HG03103 (cell line): ENCODE results near the gene VSTM1.
A peak's percentile ranks its signal among the peaks of the same experiment; 100 is the strongest.
"Not testable (repeated sequence)": the region's sequence is repeated elsewhere in the genome, so short reads cannot be mapped to it uniquely, and the experiment has no call there.

Source experiments
- ATAC-seq: cut with Tn5 transposase; IDR thresholded peaks from one replicate; pipeline ENCODE4 v1.9.1; 2021; ENCODE audit warnings: low read depth; ENCODE audit not compliant: unreplicated experiment

Gene VSTM1

GRCh38 chr19:54063350-54064116 lies at the start of gene VSTM1:
TSS of gene VSTM1 (minus strand) at chr19:54063897. CDS start at chr19:54063777, 120 bp downstream.
- no peak for ATAC-seq

DNA sequence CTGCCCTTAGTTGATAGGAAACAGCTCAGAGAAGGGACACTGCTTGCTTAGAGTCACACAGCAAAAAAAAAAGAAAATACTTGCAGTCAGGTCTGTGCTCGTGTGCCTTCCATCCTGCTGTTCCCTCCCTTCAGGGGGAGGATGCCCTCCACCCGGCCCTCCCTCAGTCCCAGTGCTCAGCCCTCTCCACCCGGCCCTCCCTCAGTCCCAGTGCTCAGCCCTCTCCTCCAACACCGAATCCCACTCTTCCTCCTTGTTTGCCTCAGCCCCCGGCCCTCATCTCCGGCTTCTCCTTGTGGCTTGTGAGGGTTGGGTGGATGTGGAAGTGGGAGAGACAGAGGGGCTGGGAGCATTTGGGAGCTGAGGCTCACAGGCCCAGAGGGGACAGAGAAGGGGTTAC lies 46.0 kb upstream of the VSTM1 start:
- ATAC-seq: no peak

DNA sequence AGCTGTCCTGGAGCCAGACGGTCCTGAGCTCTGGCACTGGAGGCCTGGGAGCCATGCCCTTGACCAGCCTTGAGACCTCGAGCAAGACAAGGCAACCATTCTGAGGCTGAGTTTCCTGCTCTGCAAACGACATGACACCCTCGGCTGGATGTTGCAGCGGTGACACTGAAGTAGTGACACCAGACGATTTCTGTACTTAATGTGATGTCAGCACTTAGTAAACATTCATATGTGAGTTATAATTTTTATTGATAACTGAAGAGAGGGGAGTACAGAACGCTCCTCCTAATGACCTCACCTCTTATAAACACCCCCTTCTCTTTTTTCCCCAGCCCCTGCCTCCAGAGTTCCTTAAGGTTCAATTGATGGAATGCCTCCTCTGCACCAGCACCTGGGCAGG lies 44.8 kb upstream of the VSTM1 start:
- no peak for ATAC-seq

DNA sequence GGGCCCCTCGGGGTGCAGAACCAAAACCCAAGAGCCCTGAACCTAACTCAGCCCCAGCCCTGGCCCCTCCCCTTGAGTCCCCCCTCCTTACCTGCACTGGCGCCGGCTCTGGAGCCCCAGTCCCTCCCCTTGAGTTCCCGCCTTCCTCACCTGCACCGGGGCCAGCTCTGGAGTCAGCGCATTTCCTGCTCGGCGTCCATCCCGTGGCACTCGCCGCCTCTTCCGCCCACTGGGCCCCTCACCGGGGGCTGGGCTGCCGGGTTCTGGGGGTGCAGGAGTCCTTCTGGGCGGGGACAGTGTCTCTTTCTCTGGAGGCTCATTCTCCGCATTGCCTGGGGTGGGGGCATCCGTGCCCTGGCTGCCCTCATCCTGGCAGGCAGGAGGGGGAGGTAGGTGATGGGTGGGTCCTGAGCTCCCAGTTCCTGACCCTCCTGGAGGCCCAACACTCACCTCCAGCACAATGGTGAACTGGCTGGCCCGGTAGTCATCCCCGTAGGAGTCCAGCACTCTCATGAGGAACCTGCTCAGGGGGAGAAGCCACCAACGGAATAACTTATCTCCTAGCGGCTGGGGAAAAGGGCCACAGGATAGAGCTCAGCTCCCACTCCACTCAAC lies 44.3 kb upstream of the VSTM1 start:
- no peak for ATAC-seq

- no peak for ATAC-seq
These were observed 43.0 kb upstream of the VSTM1 start for GRCh38 chr19:54106716-54107115.

- no peak for ATAC-seq
These were observed 42.1 kb upstream of the VSTM1 start for GRCh38 chr19:54105796-54106195.

DNA sequence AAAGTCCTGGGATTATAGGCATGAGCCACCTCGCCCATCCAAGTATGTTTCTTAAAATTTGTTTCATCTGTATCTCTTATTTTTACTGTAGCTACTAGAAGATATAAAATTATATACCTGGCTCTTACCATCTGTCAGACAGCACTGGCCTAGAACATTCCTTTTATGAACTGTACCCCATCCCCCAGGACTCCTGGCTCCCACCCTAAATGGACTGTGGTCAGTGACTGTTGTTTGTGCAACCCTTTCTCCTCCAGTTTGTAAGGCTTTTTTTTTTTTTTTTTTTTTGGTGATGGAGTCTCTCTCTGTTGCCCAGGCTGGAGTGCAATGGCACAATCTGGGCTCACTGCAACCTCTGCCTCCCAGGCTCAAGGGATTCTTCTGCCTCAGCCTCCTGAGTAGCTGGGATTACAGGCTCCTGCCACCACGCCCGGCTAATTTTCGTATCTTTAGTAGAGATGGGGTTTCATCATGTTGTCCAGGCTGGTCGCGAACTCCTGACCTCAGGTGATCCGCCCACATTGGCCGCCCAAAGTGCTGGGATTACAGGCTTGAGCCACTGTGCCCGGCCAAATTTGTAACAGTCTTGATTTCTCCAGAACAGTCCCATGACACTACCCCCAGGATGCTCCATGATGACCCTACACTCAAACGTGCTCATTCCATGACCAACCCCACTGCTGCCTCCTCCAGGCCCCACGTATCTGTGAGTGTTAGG lies 41.5 kb upstream of the VSTM1 start:
- ATAC-seq: no peak

DNA sequence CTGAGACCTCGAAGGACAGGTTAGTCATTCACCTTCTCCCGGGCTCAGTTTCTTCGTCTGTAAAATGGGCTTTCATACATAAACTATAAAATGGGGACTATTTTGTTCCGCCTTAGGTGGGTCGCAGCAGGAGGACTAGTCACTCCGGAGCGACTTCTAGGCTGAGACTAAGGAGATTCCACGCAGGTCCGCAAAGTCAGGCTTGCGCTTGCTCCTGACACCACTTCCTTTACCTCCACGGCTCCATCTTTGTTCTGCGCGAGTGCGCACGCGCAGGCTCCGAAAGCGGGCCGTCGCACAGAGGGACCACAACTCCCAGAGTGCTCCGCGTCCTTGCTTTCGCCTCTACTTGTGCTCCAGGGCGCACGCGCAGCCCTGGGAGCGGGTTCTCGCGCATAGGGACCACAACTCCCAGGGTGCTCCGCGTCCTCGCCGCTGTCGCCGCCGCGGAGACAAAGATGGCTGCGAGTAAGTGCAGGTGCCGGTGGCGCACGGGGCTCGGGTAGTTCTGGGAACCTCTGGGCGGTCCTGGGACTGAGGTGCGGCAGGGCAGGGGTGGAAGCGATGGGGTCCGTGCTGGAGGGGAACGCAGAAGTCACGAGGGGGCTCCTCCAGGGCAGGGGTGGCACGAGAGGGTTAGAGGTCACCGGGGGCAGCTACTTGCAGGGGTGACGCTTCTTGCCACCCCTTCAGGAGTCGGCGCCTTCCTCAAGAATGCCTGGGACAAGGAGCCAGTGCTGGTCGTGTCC lies 38.9 kb upstream of the VSTM1 start, which contains the start of gene NDUFA3:
Gene NDUFA3 (plus strand): TSS at position 435 of the 749 bp plus-strand sequence. CDS start 24 bp downstream, at position 459.
- peak; percentile 91 for ATAC-seq

DNA sequence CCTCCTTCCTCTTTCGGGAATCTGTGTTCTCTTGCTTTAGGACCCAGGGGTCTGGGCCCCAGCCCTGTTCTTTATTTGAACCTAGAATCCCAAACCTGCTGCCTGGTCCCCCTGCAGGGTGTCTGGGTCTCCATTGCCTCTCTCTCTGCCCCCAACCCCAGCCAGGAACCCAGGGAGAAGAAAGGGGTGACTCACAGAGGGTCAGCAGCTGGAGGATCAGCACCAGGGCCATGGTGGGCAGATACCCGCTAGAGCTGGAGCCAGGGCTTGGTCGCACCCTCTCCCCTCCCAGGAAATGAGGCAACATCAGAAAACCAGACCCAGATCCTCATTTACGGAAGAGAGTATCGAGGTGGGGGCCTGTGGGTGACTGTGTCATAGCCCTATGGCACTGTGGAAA lies 36.9 kb upstream of the VSTM1 start, which contains the start of gene OSCAR:
Gene OSCAR (minus strand): TSS at position 243 of the 400 bp plus-strand sequence. CDS start 11 bp downstream, at position 232.
- ATAC-seq: no peak

DNA sequence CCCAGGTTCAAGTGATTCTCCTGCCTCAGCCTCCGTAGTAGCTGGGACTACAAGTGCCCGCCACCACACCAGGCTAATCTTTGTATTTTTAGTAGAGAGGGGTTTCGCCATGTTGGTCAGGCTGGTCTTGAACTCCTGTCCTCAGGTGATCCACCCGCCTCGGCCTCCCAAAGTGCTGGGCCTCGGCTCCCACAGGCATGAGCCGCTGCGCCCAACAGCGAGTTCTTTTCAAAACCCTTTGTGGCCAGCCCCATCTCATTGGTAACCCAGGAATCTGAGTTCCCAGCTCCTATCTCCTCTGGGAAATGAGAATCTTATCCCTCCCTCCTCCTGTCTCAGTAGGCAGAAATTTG lies 36.2 kb upstream of the VSTM1 start:
- ATAC-seq: not testable (repeated sequence)

- ATAC-seq: no peak
These were observed 35.6 kb upstream of the VSTM1 start for GRCh38 chr19:54099190-54099902.

DNA sequence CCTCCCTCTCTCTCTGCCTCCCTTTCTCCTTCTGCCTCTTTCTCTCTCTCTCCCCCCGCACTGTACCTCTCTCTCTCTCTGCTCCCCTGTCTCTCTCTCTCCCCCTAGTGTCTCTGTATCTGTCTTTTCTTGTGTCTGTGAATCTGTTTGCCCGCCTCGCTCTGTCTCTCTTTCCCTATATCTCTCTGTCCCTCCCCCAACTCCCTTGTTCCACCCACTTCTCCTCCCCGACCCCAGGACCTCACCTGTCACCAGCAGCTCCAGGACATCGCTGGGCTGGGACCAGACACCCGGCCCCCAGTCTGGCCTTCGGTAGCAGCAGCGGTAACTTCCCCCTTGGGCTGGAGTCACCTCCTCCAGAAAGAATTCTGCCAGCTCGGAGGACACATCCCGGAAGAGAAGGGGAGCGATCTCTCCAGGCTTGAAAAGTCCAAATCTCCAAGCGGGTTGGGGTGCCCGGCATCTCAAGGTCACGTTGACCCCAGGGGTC lies 33.0 kb upstream of the VSTM1 start:
- no peak for ATAC-seq

DNA sequence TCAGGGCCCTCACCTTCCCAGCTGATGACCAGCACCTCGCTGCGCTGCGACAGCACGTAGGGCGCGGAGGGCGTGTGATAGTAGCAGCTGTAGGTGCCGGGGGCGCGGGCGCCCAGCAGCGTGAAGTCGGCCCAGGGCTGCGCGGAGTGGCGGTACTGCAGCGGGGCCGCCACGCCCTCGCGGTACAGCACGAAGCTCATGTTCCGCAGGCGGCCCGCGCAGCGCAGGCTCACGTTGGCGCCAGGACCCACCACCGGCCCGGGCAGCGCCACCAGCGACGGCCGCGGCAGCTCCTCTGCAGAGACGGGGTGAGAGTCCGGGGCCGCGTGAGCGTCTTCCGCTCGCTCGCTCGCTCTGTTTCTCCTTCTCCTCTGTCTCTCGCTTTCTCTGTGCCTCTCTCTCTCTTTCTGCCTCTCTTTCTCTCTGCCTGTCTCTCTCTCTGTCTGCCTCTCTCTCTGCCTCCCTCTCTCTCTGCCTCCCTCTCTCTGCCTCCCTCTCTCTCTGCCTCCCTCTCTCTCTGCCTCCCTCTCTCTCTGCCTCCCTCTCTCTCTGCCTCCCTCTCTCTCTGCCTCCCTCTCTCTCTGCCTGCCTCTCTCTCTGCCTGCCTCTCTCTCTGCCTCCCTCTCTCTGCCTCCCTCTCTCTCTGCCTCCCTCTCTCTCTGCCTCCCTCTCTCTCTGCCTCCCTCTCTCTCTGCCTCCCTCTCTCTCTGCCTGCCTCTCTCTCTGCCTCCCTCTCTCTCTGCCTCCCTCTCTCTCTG lies 32.3 kb upstream of the VSTM1 start:
- ATAC-seq: not testable (repeated sequence)

DNA sequence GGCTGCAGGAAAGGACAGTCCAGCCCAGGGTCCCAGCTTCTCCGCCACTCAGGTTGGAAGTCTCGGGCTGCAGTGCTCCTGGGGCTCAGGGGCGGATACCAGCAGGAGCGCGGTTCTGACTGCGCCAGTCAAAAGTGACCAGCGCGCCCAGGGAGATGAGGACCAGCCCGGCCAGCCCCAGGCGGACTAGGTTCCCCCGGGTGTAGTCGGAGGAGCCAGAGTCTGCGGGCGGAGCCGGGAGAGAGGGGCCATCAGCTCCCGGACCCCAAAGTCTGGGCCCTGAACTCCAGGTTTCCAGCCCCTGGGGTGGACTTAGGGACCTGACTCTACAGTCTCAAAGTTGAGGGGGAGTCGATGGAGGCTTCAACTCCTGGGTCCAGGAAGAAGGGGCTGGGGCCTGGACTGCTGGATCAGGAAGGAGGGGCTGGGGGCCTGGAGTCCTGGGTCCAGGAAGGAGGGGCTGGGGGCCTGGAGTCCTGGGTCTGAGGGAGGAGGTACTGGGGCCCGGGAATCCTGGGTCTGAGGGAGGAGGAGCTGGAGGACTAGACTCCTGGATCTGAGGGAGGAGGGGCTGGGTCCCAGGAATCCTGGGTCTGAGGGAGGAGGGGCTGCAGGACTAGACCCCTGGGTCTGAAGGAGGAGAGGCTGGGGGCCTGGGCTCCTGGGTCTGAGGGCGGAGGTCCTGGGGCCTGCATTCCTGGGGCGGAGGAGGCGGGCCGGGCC lies 31.6 kb upstream of the VSTM1 start:
- no peak for ATAC-seq

- ATAC-seq: no peak
These were observed 30.8 kb upstream of the VSTM1 start for GRCh38 chr19:54094426-54095000.

GRCh38 chr19:54084410-54084809 lies 20.7 kb upstream of the VSTM1 start:
- ATAC-seq: no peak

- no peak for ATAC-seq
These were observed 17.3 kb upstream of the VSTM1 start, which contains the start of gene TARM1 for GRCh38 chr19:54081032-54081431. TSS of gene TARM1 (minus strand) at chr19:54081365. CDS start at chr19:54081340, 25 bp downstream.

GRCh38 chr19:54077334-54077733 lies 13.6 kb upstream of the VSTM1 start:
- no peak for ATAC-seq
